ENCODE measurements around the gene KMT5C. TPM values are rescaled to one million over a fixed set of nuclear protein-coding genes. Genes with fewer than 3 reads are reported as not detected.

Gene KMT5C
- total RNA-seq, 1 experiment from 2014 or later: 54.5 TPM

- Histone ChIP-seq H3K79me2 (ENCODE audit: insufficient read depth, low read length) (peaks cover 14% of the 10 kb centered on the region; the same call in 1 of the 2 replicates), H2BK120ac (ENCODE audit: low read depth, low read length, poor library complexity, severe bottlenecking) (no peak overlapping the region), H2BK5ac (ENCODE audit: insufficient read length, low read length) (no peak overlapping the region), H3K18ac (ENCODE audit: insufficient read length, low read depth, low read length) (no peak overlapping the region), H3K27me3 (ENCODE audit: insufficient read depth, low read length) (no peaks in the 10 kb centered on the region), H3K4me2 (ENCODE audit: insufficient read depth, insufficient read length, low read length) (no peak overlapping the region), H3K14ac (ENCODE audit: insufficient read depth, low read length) (no peak overlapping the region), H3K79me1 (ENCODE audit: insufficient read depth, low read depth, low read length, poor library complexity, severe bottlenecking) (peaks cover 15% of the 10 kb centered on the region), H3K23me2 (ENCODE audit: insufficient read length, low read depth, low read length, poor library complexity, severe bottlenecking) (peaks cover 8% of the 10 kb centered on the region), H2BK15ac (ENCODE audit: low read depth, low read length) (no peak overlapping the region), H2BK20ac (ENCODE audit: low read depth, low read length, poor library complexity, severe bottlenecking) (no peak overlapping the region), H3K4ac (ENCODE audit: low read depth, low read length) (no peak overlapping the region), H3T11ph (ENCODE audit: low read length) (no peak overlapping the region), H4K5ac (ENCODE audit: insufficient read length, low read depth, low read length) (no peak overlapping the region), H4K8ac (replicated peaks; ENCODE audit: insufficient read length, low read depth, low read length) (no peak overlapping the region), H3K9me3 (ENCODE audit: control insufficient read depth, low read depth, low read length) (no peaks in the 10 kb centered on the region), H4K91ac (ENCODE audit: insufficient read length, low read depth, low read length) (no peak overlapping the region), H3K56ac (ENCODE audit: insufficient read length, low read depth, low read length) (no peak overlapping the region), H3K27ac (ENCODE audit: insufficient read length, low read depth, low read length) (no peak overlapping the region), H3K23ac (ENCODE audit: insufficient read length, low read depth, low read length) (no peak overlapping the region), H2AFZ (ENCODE audit: low read length) (no peak overlapping the region), H2BK12ac (ENCODE audit: insufficient read length, low read depth, low read length) (no peak overlapping the region), H4K20me1 (ENCODE audit: control insufficient read depth, insufficient read depth, insufficient read length) (peaks cover 3% of the 10 kb centered on the region), H2AK5ac (ENCODE audit: insufficient read length, low read length) (no peak overlapping the region), H3K4me1 (ENCODE audit: insufficient read depth, low read length) (peaks cover 4% of the 10 kb centered on the region), H3K9ac (ENCODE audit: extremely low read depth, insufficient read length, low read length) (no peak overlapping the region)
- Mint-ChIP-seq H3K27me3 (ENCODE audit: low read depth) (no peaks in the 10 kb centered on the region; the same call in none of the 2 replicates), H3K4me1 (peaks cover 57 to 69% of the 10 kb centered on the region in 2 experiments), H3K27ac (no peak overlapping the region), H3K4me3 (peak overlapping the region in 1 of 2 experiments; percentile 5; a peak in 1 of 5 replicates), H3K36me3 (ENCODE audit: insufficient read depth in 1 of 3, low read depth in 3 of 3) (peaks cover 35 to 45% (median 37%) of the 10 kb centered on the region in 3 experiments), H3K9me3 (no peaks in the 10 kb centered on the region)
- no peak for TF ChIP-seq CTCF (conservative IDR thresholded peaks at IDR 0.05)
- no peak for DNase-seq
- no CpG with 5 or more reads among the region's 12 CpGs for WGBS (ENCODE audit: extremely low coverage, insufficient read length, low lambda C conversion rate)
Measured at GRCh38 chr19:55391191-55391670, 51.6 kb downstream of the KMT5C start.
